ENCODE data around the gene CLEC4G. TPM values are rescaled to one million over a fixed set of nuclear protein-coding genes. Genes with fewer than 3 reads are reported as not detected.

The CLEC4G gene
- total RNA-seq, 1 donor from 2014 or later, result not detected

- DNase-seq (ENCODE audit: low read depth), result no peak
These were observed 34.1 kb downstream of the CLEC4G start for GRCh38 chr19:7697721-7698287.

GRCh38 chr19:7694499-7694898, 37.4 kb downstream of the CLEC4G start:
- no peak for DNase-seq (ENCODE audit: low read depth)

DNA sequence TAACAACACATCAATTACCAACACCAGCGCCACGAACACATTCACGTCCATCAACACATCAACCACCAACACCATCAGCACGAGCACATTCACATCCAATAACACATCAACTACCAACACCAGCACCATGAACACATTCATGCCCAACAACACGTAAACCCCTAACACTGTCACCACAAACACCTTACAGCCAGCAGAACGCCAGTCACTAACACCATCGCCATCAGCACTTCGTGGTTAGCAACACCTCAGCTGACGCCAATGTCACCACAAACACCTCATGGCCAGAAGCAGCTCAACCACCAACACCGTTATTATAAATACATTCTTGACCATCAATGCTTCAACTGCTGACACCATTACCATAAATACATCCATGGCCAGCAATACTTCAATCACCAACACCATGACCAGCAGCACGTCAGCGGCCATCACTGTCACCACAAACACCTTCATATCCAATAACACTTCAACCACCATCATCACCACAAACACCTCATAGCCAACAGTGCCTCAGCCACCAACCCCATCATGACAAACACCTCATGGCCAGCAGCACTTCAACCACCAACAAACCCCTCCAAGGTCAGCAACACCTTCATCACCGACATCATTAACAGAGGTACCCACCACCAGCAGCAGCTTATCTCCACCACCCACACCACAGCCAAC, 39.4 kb downstream of the CLEC4G start:
- no peak for DNase-seq (ENCODE audit: low read depth)

DNA sequence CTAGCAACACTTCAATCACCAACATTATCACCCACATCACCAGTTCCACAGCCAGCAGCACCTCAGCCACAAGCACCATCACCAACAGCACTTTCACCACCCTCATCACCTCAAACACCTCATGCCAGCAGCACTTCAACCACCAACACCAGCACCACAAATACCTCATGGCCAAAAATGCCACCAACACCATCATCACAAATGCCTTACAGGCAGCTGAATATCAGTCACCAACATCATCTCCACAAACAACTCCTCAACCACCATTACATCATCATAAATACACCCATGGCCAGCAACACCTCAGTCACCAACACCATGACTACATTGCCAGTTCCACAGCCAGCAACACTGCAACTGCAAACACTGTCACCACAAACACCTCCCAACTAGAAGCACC, 40.4 kb downstream of the CLEC4G start:
- DNase-seq (ENCODE audit: low read depth), result no peak

DNA sequence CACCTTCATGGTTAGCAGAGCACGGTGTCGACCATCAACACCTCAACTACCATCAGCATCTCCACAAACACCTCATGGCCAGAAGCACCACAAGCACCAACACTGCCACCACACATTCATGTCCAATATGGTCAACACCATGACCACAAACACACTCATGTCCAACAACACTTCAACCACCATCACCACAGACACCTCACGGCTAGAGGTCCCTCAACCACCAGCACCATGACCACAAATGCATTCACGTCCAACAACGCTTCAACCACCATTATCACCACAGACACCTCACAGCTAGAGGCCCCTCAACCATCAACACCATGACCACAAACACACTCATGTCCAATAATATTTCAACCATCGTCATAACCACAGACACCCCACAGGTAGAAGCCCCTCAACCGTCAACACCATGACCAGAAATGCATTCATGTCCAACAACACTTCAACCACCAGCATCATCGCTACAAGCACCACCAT, 41.1 kb downstream of the CLEC4G start:
- no peak for DNase-seq (ENCODE audit: low read depth)

GRCh38 chr19:7689165-7689564, 42.7 kb downstream of the CLEC4G start:
- DNase-seq (ENCODE audit: low read depth), result no peak

DNA sequence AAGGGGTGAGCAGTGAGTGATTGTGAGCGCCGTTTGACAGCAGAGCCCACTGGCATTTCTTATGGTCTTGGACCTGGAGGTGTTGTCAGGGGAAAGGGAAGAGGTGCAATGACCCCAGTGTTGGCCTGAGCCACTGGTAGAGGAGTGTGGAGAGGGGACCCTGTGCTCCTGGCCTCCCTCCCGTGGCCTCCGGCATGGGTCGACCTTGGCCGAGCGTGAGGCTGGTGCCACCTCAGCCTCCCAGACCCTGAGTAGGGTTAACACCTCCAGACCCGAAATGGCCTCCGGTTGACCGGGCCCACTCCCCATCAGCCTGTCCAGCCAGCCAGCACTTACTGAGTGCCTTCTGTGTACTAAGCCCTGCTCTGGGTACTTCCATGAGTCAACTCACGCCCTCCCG, 44.7 kb downstream of the CLEC4G start:
- DNase-seq (ENCODE audit: low read depth), result no peak

GRCh38 chr19:7685546-7686445, 46.1 kb downstream of the CLEC4G start:
- no peak for DNase-seq (ENCODE audit: low read depth)

GRCh38 chr19:7682175-7682855, 49.6 kb downstream of the CLEC4G start:
- DNase-seq (ENCODE audit: low read depth), result no peak

DNA sequence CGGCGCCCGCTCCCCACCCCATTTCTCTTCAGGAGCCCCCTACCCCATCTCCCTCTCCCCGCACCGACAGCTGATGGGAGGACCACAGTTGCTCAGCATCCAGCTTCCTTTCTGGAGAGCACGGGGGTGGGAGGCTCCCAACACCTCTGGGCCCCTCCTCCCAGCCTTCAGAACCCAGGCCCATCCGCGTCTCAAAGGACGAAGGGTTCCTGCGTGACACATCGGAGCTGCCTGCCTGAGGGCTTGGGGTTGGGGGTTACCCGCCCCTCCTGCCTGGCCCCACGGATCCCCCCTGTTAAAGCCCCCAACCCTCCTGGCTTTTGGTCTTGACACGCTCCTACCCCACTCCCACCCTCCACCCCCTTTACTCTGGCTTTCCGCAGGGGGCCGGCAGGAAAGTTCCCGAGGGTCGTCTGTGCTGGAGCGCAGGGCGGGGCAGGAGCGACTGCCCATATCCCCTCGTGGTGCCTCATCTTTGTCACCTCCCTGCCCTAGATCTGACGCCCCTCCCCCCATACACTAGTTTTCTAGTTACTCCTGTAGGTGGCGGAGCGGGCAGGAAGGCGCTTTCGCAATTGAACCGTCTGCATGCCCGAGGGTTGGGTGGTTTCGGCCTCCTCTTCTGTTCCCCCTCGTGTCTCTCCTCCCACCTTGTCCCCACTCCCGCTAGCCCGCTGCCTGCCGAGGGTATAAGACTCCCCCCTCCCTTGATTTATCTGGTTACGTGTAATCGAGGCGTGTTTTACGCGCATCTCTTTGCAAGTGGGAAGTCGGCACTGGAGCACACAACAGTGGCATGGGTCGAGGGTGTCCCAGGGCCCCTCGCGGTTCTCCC, 50.4 kb downstream of the CLEC4G start:
- peak; percentile 51 for DNase-seq (ENCODE audit: low read depth)

DNA sequence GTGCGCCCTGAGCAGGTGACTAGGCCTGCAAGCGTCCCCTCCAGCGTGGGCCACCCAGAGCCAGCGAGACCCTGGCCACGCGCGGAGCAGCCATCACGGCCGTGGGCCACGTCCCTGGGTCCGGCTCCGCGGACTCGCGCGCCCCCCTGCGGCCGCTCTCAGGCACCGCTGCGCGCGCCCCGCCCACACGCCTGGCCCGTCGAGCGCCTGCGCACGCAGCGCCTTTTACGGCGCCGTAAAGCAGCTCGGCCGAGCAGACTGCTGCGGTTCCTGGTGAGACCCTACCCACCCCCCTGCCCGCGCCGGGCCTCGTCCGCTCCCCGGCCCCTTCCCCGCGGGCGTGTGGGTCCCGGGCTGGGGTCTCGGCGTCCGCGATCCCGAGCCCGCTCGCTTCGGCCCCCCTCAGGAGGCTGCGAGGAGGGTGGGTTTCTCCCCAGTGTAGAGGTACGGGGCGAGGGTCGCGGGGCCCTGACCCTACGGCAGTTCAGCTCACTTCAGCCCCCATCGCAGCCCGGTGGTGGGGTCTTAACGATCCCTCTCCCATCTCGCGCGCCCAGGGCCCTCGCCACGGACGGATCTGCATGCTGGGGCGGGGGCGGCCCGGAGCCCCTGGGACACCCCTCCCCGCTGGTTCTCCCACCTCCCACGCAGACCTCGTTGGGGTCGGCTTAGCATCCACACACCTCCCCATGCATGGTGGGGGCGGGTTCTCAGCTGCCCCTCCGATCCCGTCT, 51.1 kb downstream of the CLEC4G start, which contains the start of gene TRAPPC5:
Gene TRAPPC5, plus strand, starts transcription at position 228 of the 734 bp plus-strand sequence. CDS start 1,421 bp downstream, outside the sequence.
- peak; percentile 48 for DNase-seq (ENCODE audit: low read depth)

GRCh38 chr19:7679771-7680605, 51.9 kb downstream of the CLEC4G start:
- DNase-seq (ENCODE audit: low read depth), result no peak

- DNase-seq (ENCODE audit: low read depth), result no peak
These were observed 52.7 kb downstream of the CLEC4G start for GRCh38 chr19:7678971-7679751.

Other genes starting within 250 kb of the CLEC4G start
- gene PEX11G, start 243.1 kb downstream of the CLEC4G start, total RNA-seq, result 5.2 and 6.9 TPM in 2 replicates
- gene ZNF358, start 216.0 kb downstream of the CLEC4G start, total RNA-seq, result 10.9 and 27.1 TPM in 2 replicates
- gene MCOLN1, start 209.5 kb downstream of the CLEC4G start, total RNA-seq, result 3.1 and 5.7 TPM in 2 replicates
- 79.7 and 149 TPM in 2 replicates for gene PNPLA6, start 196.4 kb downstream of the CLEC4G start, total RNA-seq
- gene CAMSAP3, start 136.2 kb downstream of the CLEC4G start, total RNA-seq, result 1.9 and 3.8 TPM in 2 replicates
- 19.3 and 52.3 TPM in 2 replicates for gene XAB2, start 102.6 kb downstream of the CLEC4G start, total RNA-seq
- 15.3 and 27.6 TPM in 2 replicates for gene PET100, start 102.3 kb downstream of the CLEC4G start, total RNA-seq
- 0.30 TPM in 1 of 2 replicates, not detected in the other for gene PCP2, start 98.4 kb downstream of the CLEC4G start, total RNA-seq
- gene STXBP2, start 95.0 kb downstream of the CLEC4G start, total RNA-seq, result 47.9 and 118 TPM in 2 replicates
- gene RETN, start 63.1 kb downstream of the CLEC4G start, total RNA-seq, result not detected in 2 replicates
- gene MCEMP1, start 55.0 kb downstream of the CLEC4G start, total RNA-seq, result not detected in 2 replicates
- 47.7 and 118 TPM in 2 replicates for gene TRAPPC5, start 51.3 kb downstream of the CLEC4G start, total RNA-seq
- not detected in 2 replicates for gene FCER2, start 30.0 kb downstream of the CLEC4G start, total RNA-seq
- 0.15 TPM in 1 of 2 replicates, not detected in the other for gene CD209, start 15.4 kb upstream of the CLEC4G start, total RNA-seq
- not detected in 2 replicates for gene CLEC4M, start 31.1 kb upstream of the CLEC4G start, total RNA-seq
- 10.8 and 22.9 TPM in 2 replicates for gene EVI5L, start 98.1 kb upstream of the CLEC4G start, total RNA-seq
- gene PRR36, start 142.3 kb upstream of the CLEC4G start, total RNA-seq, result 0.17 and 0.35 TPM in 2 replicates
- 11.1 and 14.8 TPM in 2 replicates for gene LRRC8E, start 156.4 kb upstream of the CLEC4G start, total RNA-seq
- 9.6 and 19.0 TPM in 2 replicates for gene MAP2K7, start 171.8 kb upstream of the CLEC4G start, total RNA-seq
- 0.75 and 1.0 TPM in 2 replicates for gene TGFBR3L, start 182.7 kb upstream of the CLEC4G start, total RNA-seq
- 9.3 and 12.5 TPM in 2 replicates for gene SNAPC2, start 188.2 kb upstream of the CLEC4G start, total RNA-seq
- gene CTXN1, start 194.0 kb upstream of the CLEC4G start, total RNA-seq, result 18.6 and 41.4 TPM in 2 replicates
- gene TIMM44, start 211.6 kb upstream of the CLEC4G start, total RNA-seq, result 28.5 and 42.2 TPM in 2 replicates

All from renal cortical epithelial cell (primary cell).